ENCODE data around the gene LMF2.

Gene LMF2

DNA sequence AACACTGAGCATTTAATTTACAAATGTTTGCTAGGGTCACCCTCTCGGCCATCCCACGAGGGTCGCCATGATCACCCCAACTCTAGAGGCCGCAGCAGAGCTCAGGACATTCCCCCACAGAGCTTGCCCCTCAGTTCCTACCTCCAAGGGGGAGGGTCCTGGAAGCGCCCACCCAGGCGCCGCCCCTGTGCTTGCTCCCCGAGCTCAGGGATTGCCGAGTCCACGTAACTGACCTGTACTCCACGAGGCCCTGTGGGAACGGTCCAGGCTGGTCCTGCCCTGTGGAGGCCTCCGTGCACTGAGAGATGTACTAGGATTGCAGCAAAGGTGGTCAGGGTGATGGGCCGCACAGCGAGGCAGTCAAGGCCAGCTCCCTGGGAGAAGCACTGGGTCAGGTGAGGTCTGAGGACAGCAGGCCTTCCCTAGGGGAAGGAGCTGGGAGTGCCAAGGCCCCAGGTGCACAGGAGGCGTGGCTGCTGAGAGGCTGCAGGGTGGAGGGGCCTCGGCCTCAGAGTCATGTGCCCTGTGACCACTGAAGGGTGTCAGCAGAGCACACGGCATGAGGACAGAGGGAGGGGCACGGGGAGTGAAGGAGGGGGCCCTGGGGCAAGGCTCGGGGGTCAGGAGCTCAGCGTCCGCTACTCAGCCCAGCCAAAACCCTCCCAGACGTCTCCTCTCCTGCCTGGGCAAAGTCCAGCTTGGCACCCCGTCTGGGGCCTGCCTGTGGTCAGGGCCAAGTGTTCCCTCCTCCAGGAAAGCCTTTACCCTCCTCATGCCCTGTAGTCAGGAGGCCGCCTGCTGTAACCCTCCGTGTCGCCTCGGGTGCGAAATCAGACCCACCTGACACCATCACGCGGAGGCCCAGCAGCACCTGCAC is 23.3 kb downstream of the LMF2 start:
- Histone ChIP-seq H3K79me2 (ENCODE audit: low read length) (no peaks in the 10 kb centered on the region), H3K27me3 (replicated peaks; ENCODE audit: insufficient read depth, low read length) (peaks cover 9% of the 10 kb centered on the region; the same call in 1 of the 2 replicates), H3K4me2 (ENCODE audit: low read depth, low read length) (no peak overlapping the region), H3F3A (ENCODE audit: insufficient read depth, low read length) (no peaks in the 10 kb centered on the region), H4K20me1 (ENCODE audit: insufficient read depth, low read length) (no peaks in the 10 kb centered on the region), H3K9me3 (replicated peaks; ENCODE audit: insufficient read depth, low read length) (no peaks in the 10 kb centered on the region), H3K4me3 (ENCODE audit: low read length) (no peak overlapping the region), H3K9me2 (replicated peaks; ENCODE audit: insufficient read depth, low read length) (no peaks in the 10 kb centered on the region), H3K9ac (ENCODE audit: low read length) (no peak overlapping the region), H3K27ac (ENCODE audit: low read length) (no peak overlapping the region), H3K36me3 (replicated peaks; ENCODE audit: insufficient read depth, low read length) (no peaks in the 10 kb centered on the region), H2AFZ (ENCODE audit: low read length) (no peak overlapping the region), H3K4me1 (ENCODE audit: low read length) (no peaks in the 10 kb centered on the region)
- no peak for DNase-seq
- no peak for TF ChIP-seq EZH2phosphoT487 (IDR thresholded peaks at IDR 0.05; ENCODE audit: low read length)
- TF ChIP-seq, protein P1, sequence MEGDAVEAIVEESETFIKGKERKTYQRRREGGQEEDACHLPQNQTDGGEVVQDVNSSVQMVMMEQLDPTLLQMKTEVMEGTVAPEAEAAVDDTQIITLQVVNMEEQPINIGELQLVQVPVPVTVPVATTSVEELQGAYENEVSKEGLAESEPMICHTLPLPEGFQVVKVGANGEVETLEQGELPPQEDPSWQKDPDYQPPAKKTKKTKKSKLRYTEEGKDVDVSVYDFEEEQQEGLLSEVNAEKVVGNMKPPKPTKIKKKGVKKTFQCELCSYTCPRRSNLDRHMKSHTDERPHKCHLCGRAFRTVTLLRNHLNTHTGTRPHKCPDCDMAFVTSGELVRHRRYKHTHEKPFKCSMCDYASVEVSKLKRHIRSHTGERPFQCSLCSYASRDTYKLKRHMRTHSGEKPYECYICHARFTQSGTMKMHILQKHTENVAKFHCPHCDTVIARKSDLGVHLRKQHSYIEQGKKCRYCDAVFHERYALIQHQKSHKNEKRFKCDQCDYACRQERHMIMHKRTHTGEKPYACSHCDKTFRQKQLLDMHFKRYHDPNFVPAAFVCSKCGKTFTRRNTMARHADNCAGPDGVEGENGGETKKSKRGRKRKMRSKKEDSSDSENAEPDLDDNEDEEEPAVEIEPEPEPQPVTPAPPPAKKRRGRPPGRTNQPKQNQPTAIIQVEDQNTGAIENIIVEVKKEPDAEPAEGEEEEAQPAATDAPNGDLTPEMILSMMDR (IDR thresholded peaks at IDR 0.05; ENCODE audit: low read length): no peak
- no peak for TF ChIP-seq EZH2 (optimal IDR thresholded peaks at IDR 0.05; ENCODE audit: low read depth, low read length)

DNA sequence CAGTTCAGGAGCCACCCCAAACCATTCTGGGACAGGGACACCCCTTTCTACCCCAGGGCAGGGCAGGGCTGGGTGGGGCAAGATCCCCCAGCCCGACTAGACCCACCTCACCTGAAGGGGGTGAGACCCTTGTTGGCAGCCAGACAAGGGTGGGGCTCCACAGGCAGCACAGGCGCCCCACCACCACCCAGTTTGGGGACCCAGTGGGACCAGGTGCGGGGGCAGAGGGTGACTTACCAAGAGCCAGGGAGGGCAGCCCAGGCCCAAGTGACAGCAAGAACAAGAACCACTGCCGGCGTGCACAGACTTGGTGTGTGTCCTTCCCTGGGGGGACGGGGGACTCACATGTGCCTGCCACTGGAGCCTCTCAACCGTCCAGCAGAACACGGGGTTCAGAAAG is 23.9 kb downstream of the LMF2 start:
- Histone ChIP-seq H2AFZ (ENCODE audit: low read length) (no peak overlapping the region), H3K4me1 (ENCODE audit: low read length) (no peaks in the 10 kb centered on the region), H4K20me1 (ENCODE audit: insufficient read depth, low read length) (no peaks in the 10 kb centered on the region), H3K79me2 (ENCODE audit: low read length) (no peaks in the 10 kb centered on the region), H3F3A (ENCODE audit: insufficient read depth, low read length) (no peaks in the 10 kb centered on the region), H3K4me3 (ENCODE audit: low read length) (no peak overlapping the region), H3K4me2 (ENCODE audit: low read depth, low read length) (no peak overlapping the region), H3K9ac (ENCODE audit: low read length) (no peak overlapping the region), H3K27ac (ENCODE audit: low read length) (no peak overlapping the region), H3K36me3 (replicated peaks; ENCODE audit: insufficient read depth, low read length) (no peaks in the 10 kb centered on the region), H3K27me3 (replicated peaks; ENCODE audit: insufficient read depth, low read length) (peaks cover 14% of the 10 kb centered on the region), H3K9me2 (replicated peaks; ENCODE audit: insufficient read depth, low read length) (no peaks in the 10 kb centered on the region), H3K9me3 (replicated peaks; ENCODE audit: insufficient read depth, low read length) (no peaks in the 10 kb centered on the region)
- DNase-seq: no peak
- TF ChIP-seq EZH2 (optimal IDR thresholded peaks at IDR 0.05; ENCODE audit: low read depth, low read length) (no peak), EZH2phosphoT487 (IDR thresholded peaks at IDR 0.05; ENCODE audit: low read length) (no peak)
- TF ChIP-seq, protein P1 (IDR thresholded peaks at IDR 0.05; ENCODE audit: low read length): no peak

DNA sequence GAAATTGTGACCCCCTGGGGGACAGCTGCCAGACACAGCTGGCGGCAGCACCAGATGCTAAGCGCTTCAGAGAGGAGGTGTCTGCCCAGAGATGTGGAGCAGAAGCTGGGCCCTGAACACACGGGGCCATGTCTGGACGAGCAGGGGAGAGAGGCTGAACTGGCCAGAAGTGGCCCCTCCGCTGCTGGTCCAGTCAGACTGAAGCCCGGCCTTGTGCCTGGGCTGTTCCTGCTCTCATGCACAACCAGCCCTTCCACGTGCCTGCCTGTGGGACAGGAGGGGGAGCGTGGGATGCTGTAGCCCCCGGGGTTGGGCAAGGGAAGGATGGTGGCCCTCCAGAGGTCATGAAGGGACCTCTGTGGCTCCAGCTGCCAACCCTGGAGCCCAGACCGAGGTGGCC is 24.4 kb downstream of the LMF2 start:
- H3K4me2 ChIP-seq (ENCODE audit: low read depth, low read length): no peak overlapping the region
- H3K27ac ChIP-seq (ENCODE audit: low read length): no peak overlapping the region
- DNase-seq: no peak
- no peaks in the 10 kb centered on the region for H3K36me3 ChIP-seq (replicated peaks; ENCODE audit: insufficient read depth, low read length)
- TF ChIP-seq, protein P1 (IDR thresholded peaks at IDR 0.05; ENCODE audit: low read length): no peak
- TF ChIP-seq EZH2phosphoT487 (IDR thresholded peaks at IDR 0.05; ENCODE audit: low read length) (no peak), EZH2 (optimal IDR thresholded peaks at IDR 0.05; ENCODE audit: low read depth, low read length) (no peak)
- H3K9me2 ChIP-seq (replicated peaks; ENCODE audit: insufficient read depth, low read length): no peaks in the 10 kb centered on the region
- H3K27me3 ChIP-seq (replicated peaks; ENCODE audit: insufficient read depth, low read length): peaks cover 14% of the 10 kb centered on the region
- H3K9ac ChIP-seq (ENCODE audit: low read length): no peak overlapping the region
- H3F3A ChIP-seq (ENCODE audit: insufficient read depth, low read length): no peaks in the 10 kb centered on the region
- no peaks in the 10 kb centered on the region for H3K4me1 ChIP-seq (ENCODE audit: low read length)
- no peaks in the 10 kb centered on the region for H3K79me2 ChIP-seq (ENCODE audit: low read length)
- H2AFZ ChIP-seq (ENCODE audit: low read length): no peak overlapping the region
- H4K20me1 ChIP-seq (ENCODE audit: insufficient read depth, low read length): no peaks in the 10 kb centered on the region
- no peaks in the 10 kb centered on the region for H3K9me3 ChIP-seq (replicated peaks; ENCODE audit: insufficient read depth, low read length)
- no peak overlapping the region for H3K4me3 ChIP-seq (ENCODE audit: low read length)

Data from MM.1S (cell line).